H1 (cell line): ENCODE measurements around the gene LIMK2. TPM values are rescaled to one million over a fixed set of nuclear protein-coding genes. Genes with fewer than 3 reads are reported as not detected.

Source experiments
- CTCF ChIA-PET: fragments of 300-600 bp; sonication (Branson Sonifier 250); formaldehyde crosslinking; loops from one replicate; lab custom pipeline; 2021; ENCODE audit not compliant: partially characterized antibody; lab: Charles Lee
- POLR2A ChIA-PET: fragments of 300-600 bp; sonication (Branson Sonifier 250); formaldehyde crosslinking; loops from one replicate; lab custom pipeline; 2021; ENCODE audit warnings: inconsistent platforms; ENCODE audit not compliant: partially characterized antibody; lab: Charles Lee
- DNase-seq, 2 experiments: peaks; one replicate each; pipeline versions ENCODE4 v3.0.0 to v3.0.0-alpha.2; 2010 to 2022; ENCODE audit warnings: low spot score in 2 of 2, low read depth in 1 of 2, mixed read lengths in 1 of 2
- FAIRE-seq: peaks from 2 replicates; lab custom pipeline; 2011; peaks lifted over from hg19 to GRCh38; lab: Jason Lieb, UNC
- H2AFZ ChIP-seq: 2 replicates; pipeline ENCODE4 v1.8.1; 2012; ENCODE audit warnings: low read length, inconsistent platforms
- H2AK5ac ChIP-seq: 2 replicates; pipeline ENCODE4 v1.6.1; 2013; ENCODE audit warnings: low read depth, low read length
- H2BK120ac ChIP-seq: replicated peaks from 2 replicates; pipeline ENCODE3; 2013; ENCODE audit warnings: low read depth, low read length, inconsistent platforms
- H2BK12ac ChIP-seq: 2 replicates; pipeline ENCODE4 v1.6.1; 2013; ENCODE audit warnings: low read depth, low read length
- H2BK15ac ChIP-seq: 2 replicates; pipeline ENCODE4 v1.6.1; 2013; ENCODE audit warnings: low read length
- H2BK20ac ChIP-seq: 2 replicates; pipeline ENCODE4 v1.6.1; 2013; ENCODE audit warnings: low read length
- H2BK5ac ChIP-seq: 2 replicates; pipeline ENCODE4 v1.6.1; 2013; ENCODE audit warnings: low read depth, low read length
- H3K14ac ChIP-seq: 2 replicates; pipeline ENCODE4 v1.6.1; 2013; ENCODE audit warnings: inconsistent platforms; ENCODE audit not compliant: insufficient read length
- H3K18ac ChIP-seq: 2 replicates; pipeline ENCODE4 v1.6.1; 2013; ENCODE audit warnings: low read length; ENCODE audit errors: extremely low read depth
- H3K23ac ChIP-seq: 2 replicates; pipeline ENCODE4 v1.6.1; 2013; ENCODE audit warnings: inconsistent platforms; ENCODE audit not compliant: insufficient read length
- H3K23me2 ChIP-seq: 2 replicates; pipeline ENCODE4 v1.6.1; 2013; ENCODE audit warnings: low read depth, low read length
- H3K27ac ChIP-seq: 2 replicates; pipeline ENCODE4 v1.6.1; 2011; ENCODE audit warnings: low read depth, low read length, inconsistent platforms
- H3K27me3 ChIP-seq, 4 experiments: replicated peaks in 1 of 4; 1 replicate in 1 of 4; 2 replicates in 3 of 4; pipeline versions ENCODE4 v1.6.1 to v1.8.1; 2011 to 2013; ENCODE audit warnings: low read length in 3 of 4, mild to moderate bottlenecking in 3 of 4, inconsistent platforms in 2 of 4, mixed read lengths in 2 of 4, moderate library complexity in 1 of 4; ENCODE audit not compliant: control insufficient read depth in 3 of 4, insufficient read depth in 3 of 4; ENCODE audit errors: extremely low read depth in 1 of 4
- H3K36me3 ChIP-seq, 4 experiments: 2 replicates each; pipeline versions ENCODE4 v1.6.1 to v1.8.1; 2011 to 2013; ENCODE audit warnings: mild to moderate bottlenecking in 4 of 4, low read length in 3 of 4, moderate library complexity in 2 of 4, control low read depth in 1 of 4, inconsistent platforms in 1 of 4; ENCODE audit not compliant: insufficient read depth in 4 of 4, control insufficient read depth in 2 of 4
- H3K4ac ChIP-seq: replicated peaks from 2 replicates; pipeline ENCODE3; 2013; ENCODE audit warnings: low read length, low read depth, mixed read lengths, inconsistent platforms; ENCODE audit not compliant: insufficient read length
- H3K4me1 ChIP-seq, 4 experiments: replicated peaks in 1 of 4; 1 replicate in 1 of 4; 2 replicates in 3 of 4; pipeline versions ENCODE4 v1.6.1 to v1.8.1; 2011 to 2013; ENCODE audit warnings: low read length in 3 of 4, inconsistent platforms in 2 of 4, mixed read lengths in 1 of 4; ENCODE audit not compliant: insufficient read depth in 4 of 4, control insufficient read depth in 3 of 4
- H3K4me2 ChIP-seq, 2 experiments: 2 replicates each; pipeline versions ENCODE4 v1.6.1 to v1.8.1; 2011 to 2013; ENCODE audit warnings: low read depth in 2 of 2, low read length in 2 of 2, control low read depth in 1 of 2, inconsistent platforms in 1 of 2, mild to moderate bottlenecking in 1 of 2; ENCODE audit not compliant: insufficient read depth in 1 of 2
- H3K4me3 ChIP-seq, 4 experiments: fragments of 200-600, 300-600 bp in 1 of 4; sonication (generic), shearing (Covaris generic), sonication (Bioruptor Twin) in 1 of 4; 2 replicates each; pipeline versions ENCODE4 v1.5.1 to v1.8.1; 2011 to 2016; ENCODE audit warnings: low read length in 4 of 4, low read depth in 3 of 4, control low read depth in 2 of 4, inconsistent platforms in 2 of 4, mild to moderate bottlenecking in 2 of 4, mixed read lengths in 1 of 4, moderate library complexity in 1 of 4; ENCODE audit not compliant: insufficient read depth in 2 of 4; ENCODE audit errors: extremely low read depth in 1 of 4
- H3K56ac ChIP-seq: replicated peaks from 2 replicates; pipeline ENCODE3; 2013; ENCODE audit warnings: low read depth, mild to moderate bottlenecking, mixed read lengths, low read length, inconsistent platforms; ENCODE audit not compliant: insufficient read length
- H3K79me1 ChIP-seq: 2 replicates; pipeline ENCODE4 v1.6.1; 2013; ENCODE audit warnings: low read depth, low read length, control low read depth
- H3K79me2 ChIP-seq, 2 experiments: 2 replicates each; pipeline versions ENCODE4 v1.6.1 to v1.8.1; 2012 to 2013; ENCODE audit warnings: low read length in 2 of 2, mild to moderate bottlenecking in 2 of 2, inconsistent platforms in 1 of 2; ENCODE audit not compliant: insufficient read depth in 2 of 2, control insufficient read depth in 1 of 2
- H3K9ac ChIP-seq, 4 experiments: replicated peaks in 1 of 4; 1 replicate in 1 of 4; 2 replicates in 3 of 4; pipeline versions ENCODE4 v1.6.1 to v1.8.1; 2011 to 2013; ENCODE audit warnings: low read depth in 3 of 4, low read length in 3 of 4, control low read depth in 2 of 4, mild to moderate bottlenecking in 2 of 4, moderate library complexity in 2 of 4, inconsistent platforms in 1 of 4; ENCODE audit errors: extremely low read depth in 1 of 4
- H3K9me3 ChIP-seq, 2 experiments: 2 replicates each; pipeline versions ENCODE4 v1.6.1 to v1.8.1; 2012 to 2013; ENCODE audit warnings: mild to moderate bottlenecking in 2 of 2, moderate library complexity in 2 of 2, control low read depth in 1 of 2, inconsistent platforms in 1 of 2, low read depth in 1 of 2, low read length in 1 of 2, mixed read lengths in 1 of 2; ENCODE audit not compliant: insufficient read depth in 2 of 2
- H4K20me1 ChIP-seq, 2 experiments: replicated peaks in 1 of 2; 2 replicates each; pipeline versions ENCODE3 to v1.8.1; 2011 to 2013; ENCODE audit warnings: inconsistent platforms in 2 of 2, low read length in 2 of 2, mild to moderate bottlenecking in 1 of 2; ENCODE audit not compliant: insufficient read depth in 2 of 2, control insufficient read depth in 1 of 2
- H4K5ac ChIP-seq: 2 replicates; pipeline ENCODE4 v1.6.1; 2013; ENCODE audit warnings: low read length, low read depth, mixed read lengths, inconsistent platforms; ENCODE audit not compliant: insufficient read length
- H4K8ac ChIP-seq: 2 replicates; pipeline ENCODE4 v1.8.0; 2013; ENCODE audit warnings: mild to moderate bottlenecking, moderate library complexity, low read length, inconsistent platforms; ENCODE audit not compliant: insufficient read depth; ENCODE audit errors: extremely low read depth
- H4K91ac ChIP-seq: replicated peaks from 2 replicates; pipeline ENCODE3; 2013; ENCODE audit warnings: low read length, mixed read lengths, inconsistent platforms; ENCODE audit not compliant: insufficient read length
- CEBPB ChIP-seq: IDR thresholded peaks from 2 replicates; pipeline ENCODE4 v1.6.1; 2012; ENCODE audit warnings: low read depth, low read length
- CHD1 ChIP-seq: IDR thresholded peaks from 2 replicates; pipeline ENCODE4 v1.6.1; 2012; ENCODE audit warnings: low read depth, low read length, improper control_type of control experiment
- EZH2 ChIP-seq: fragments of 200-600 bp; sonication (generic); IDR thresholded peaks from 2 replicates; pipeline ENCODE4 v1.7.1; 2012; ENCODE audit warnings: low read depth, mild to moderate bottlenecking, moderate library complexity, low read length, inconsistent platforms; ENCODE audit not compliant: severe bottlenecking
- NANOG ChIP-seq: IDR thresholded peaks from 2 replicates; pipeline ENCODE4 v1.6.1; 2011; ENCODE audit warnings: low read length, low read depth, mild to moderate bottlenecking, inconsistent platforms; ENCODE audit not compliant: insufficient read depth, poor library complexity, severe bottlenecking
- POU5F1 ChIP-seq: IDR thresholded peaks from 2 replicates; pipeline ENCODE4 v1.6.1; 2011; ENCODE audit warnings: low read depth, mild to moderate bottlenecking, low read length, moderate library complexity
- RAD21 ChIP-seq, 2 experiments: IDR thresholded peaks in 1 of 2; conservative IDR thresholded peaks in 1 of 2; 2 replicates each; pipeline ENCODE4 v1.6.1; 2011; ENCODE audit warnings: low read depth in 2 of 2, low read length in 2 of 2, improper control_type of control experiment in 1 of 2, inconsistent platforms in 1 of 2, mild to moderate bottlenecking in 1 of 2, moderate library complexity in 1 of 2
- SAP30 ChIP-seq: fragments of 300-600 bp; sonication (generic); IDR thresholded peaks from 2 replicates; pipeline ENCODE4 v1.7.1; 2012; ENCODE audit warnings: low read length, moderate library complexity, mild to moderate bottlenecking, inconsistent platforms; ENCODE audit not compliant: insufficient read depth, insufficient replicate concordance
- SUZ12 ChIP-seq: fragments of 200-600 bp; sonication (generic); IDR thresholded peaks from 2 replicates; pipeline ENCODE4 v1.6.1; 2012; ENCODE audit warnings: mild to moderate bottlenecking, inconsistent platforms, low read length, moderate library complexity, mixed read lengths
- TCF12 ChIP-seq: IDR thresholded peaks from 2 replicates; pipeline ENCODE4 v1.6.1; 2011; ENCODE audit warnings: low read depth, mild to moderate bottlenecking, low read length
- YY1 ChIP-seq: IDR thresholded peaks from 2 replicates; pipeline ENCODE4 v1.6.1; 2011; ENCODE audit warnings: low read depth, mild to moderate bottlenecking, low read length
- ZNF274 ChIP-seq: IDR thresholded peaks from 2 replicates; pipeline ENCODE4 v1.7.0; 2012; ENCODE audit warnings: low read length, borderline replicate concordance; ENCODE audit errors: extremely low read depth
- WGBS, 2 experiments: shearing (Covaris generic) in 1 of 2; methylation state at CpG; one replicate each; pipeline versions ENCODE4 v1.1.6 to v1.1.7; 2013 to 2015; ENCODE audit warnings: low lambda C conversion rate in 2 of 2, mixed read lengths in 2 of 2, inconsistent platforms in 1 of 2, low coverage in 1 of 2, missing lambda C conversion rate in 1 of 2; ENCODE audit not compliant: insufficient replicate concordance in 2 of 2, insufficient coverage in 1 of 2, insufficient read length in 1 of 2; ENCODE audit errors: extremely low coverage in 1 of 2, missing lambda C conversion rate in 1 of 2; 5-methylcytosine and 5-hydroxymethylcytosine counted together
- polyA plus RNA-seq, 7 experiments: library from polyadenylated mRNA; depleted of rRNA in 3 of 7; stranded (reverse) in 5 of 7; unstranded in 2 of 7; fragments of >200 nt in 5 of 7; fragments of 200-250 nt in 2 of 7; gene quantifications; 1 replicate in 5 of 7; 2 replicates in 1 of 7; 4 replicates in 1 of 7; pipeline versions ENCODE4 v1.2.1 to v1.2.3, GENCODE V29; 2011 to 2013; ENCODE audit warnings: missing spikeins in 2 of 7, mixed read lengths in 2 of 7
- total RNA-seq: library from RNA; stranded (reverse); fragmentation: NEBNext Ultra II Directional; extraction: Animal tissue kit (Norgen Biotek cat#: 25700); gene quantifications from 2 replicates; pipeline ENCODE4 v1.2.1, GENCODE V29; 2021
- TF ChIP-seq, protein P1 (sequence below): IDR thresholded peaks from 2 replicates; pipeline ENCODE4 v1.6.1; 2012; ENCODE audit warnings: low read length, inconsistent platforms

The LIMK2 gene
- total and polyA plus RNA-seq, 2 of the 8 experiments (the other 6 are each of a cell fraction or from before 2014, with no cell fraction given): 13.2 to 37.6 TPM

DNA sequence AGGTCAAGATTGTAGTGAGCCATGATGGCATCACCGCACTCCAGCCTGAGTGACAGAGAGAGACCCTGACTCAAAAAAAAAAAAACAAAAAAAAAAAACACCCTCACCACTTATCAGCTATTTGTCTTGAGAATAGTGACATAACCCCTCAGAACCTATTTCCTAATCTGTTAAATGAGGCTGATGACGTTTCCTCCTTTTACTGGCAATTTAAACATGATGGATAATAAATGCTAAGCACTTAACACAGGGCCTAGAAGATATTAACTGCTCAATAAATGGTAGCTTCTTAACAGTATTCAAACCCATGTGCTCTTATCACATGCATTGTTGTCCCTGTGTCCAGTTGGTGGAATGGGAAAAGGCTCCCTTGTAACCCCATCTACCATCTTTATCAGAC lies 34.6 kb downstream of the LIMK2 start:
- no peak overlapping the region for H3K56ac ChIP-seq
- H2BK12ac ChIP-seq: no peak overlapping the region
- 95% methylated on average over 2 of the region's 2 CpGs; no CpG with 5 or more reads in 1 of the 2 experiments for WGBS, 2 experiments
- no peaks in the 10 kb centered on the region for H3K79me2 ChIP-seq
- H3K79me1 ChIP-seq: 0 out of 2 replicates have a peak, but pooled peaks cover 2% of the 10 kb centered on the region
- POLR2A ChIA-PET: interaction anchor here (1.7 kb wide), 1 partner anchor 15 kb away, joined by 5 read pairs; no protein-coding TSS in a partner anchor
- no peaks in the 10 kb centered on the region for H3K23me2 ChIP-seq
- H3K9ac ChIP-seq: no peak overlapping the region
- H2AFZ ChIP-seq: no peak overlapping the region
- H3K9me3 ChIP-seq: no peaks in the 10 kb centered on the region
- no peak for TF ChIP-seq SAP30
- no peak for TF ChIP-seq POU5F1
- TF ChIP-seq, protein P1, sequence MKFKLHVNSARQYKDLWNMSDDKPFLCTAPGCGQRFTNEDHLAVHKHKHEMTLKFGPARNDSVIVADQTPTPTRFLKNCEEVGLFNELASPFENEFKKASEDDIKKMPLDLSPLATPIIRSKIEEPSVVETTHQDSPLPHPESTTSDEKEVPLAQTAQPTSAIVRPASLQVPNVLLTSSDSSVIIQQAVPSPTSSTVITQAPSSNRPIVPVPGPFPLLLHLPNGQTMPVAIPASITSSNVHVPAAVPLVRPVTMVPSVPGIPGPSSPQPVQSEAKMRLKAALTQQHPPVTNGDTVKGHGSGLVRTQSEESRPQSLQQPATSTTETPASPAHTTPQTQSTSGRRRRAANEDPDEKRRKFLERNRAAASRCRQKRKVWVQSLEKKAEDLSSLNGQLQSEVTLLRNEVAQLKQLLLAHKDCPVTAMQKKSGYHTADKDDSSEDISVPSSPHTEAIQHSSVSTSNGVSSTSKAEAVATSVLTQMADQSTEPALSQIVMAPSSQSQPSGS: no peak
- TF ChIP-seq RAD21 (IDR thresholded peaks at IDR 0.05 in 1 of 2, conservative IDR thresholded peaks at IDR 0.05 in 1 of 2; ENCODE audit: low read depth in 2 of 2, low read length in 2 of 2): no peak
- TF ChIP-seq CHD1: no peak
- TF ChIP-seq ZNF274: no peak
- TF ChIP-seq TCF12: no peak
- TF ChIP-seq EZH2: no peak
- TF ChIP-seq SUZ12: no peak
- TF ChIP-seq NANOG: no peak
- no peak for TF ChIP-seq CEBPB
- no peak for TF ChIP-seq YY1
- CTCF ChIA-PET: interaction anchor here (0.6 to 3.4 kb wide), 6 partner anchors 15 to 98 kb away, joined by 3 to 26 read pairs (median 5); partner anchors contain the start of gene PIK3IP1
- FAIRE-seq (no peak), DNase-seq (no peak)
- no peak overlapping the region for H4K91ac ChIP-seq
- no peaks in the 10 kb centered on the region for H3K27me3 ChIP-seq
- H3K4ac ChIP-seq: no peak overlapping the region
- H2AK5ac ChIP-seq: no peak overlapping the region
- H2BK15ac ChIP-seq: no peak overlapping the region
- H3K36me3 ChIP-seq: no peaks in the 10 kb centered on the region
- H4K20me1 ChIP-seq: peaks cover 2 to 6% of the 10 kb centered on the region in 2 experiments
- no peak overlapping the region for H2BK120ac ChIP-seq
- H3K18ac ChIP-seq: no peak overlapping the region
- H3K27ac ChIP-seq: no peak overlapping the region
- no peak overlapping the region for H2BK20ac ChIP-seq
- no peak overlapping the region for H3K4me3 ChIP-seq
- H3K4me2 ChIP-seq: no peak overlapping the region; a peak in 1 of 4 replicates
- no peak overlapping the region for H3K14ac ChIP-seq
- H3K4me1 ChIP-seq: peaks cover 8 to 16% (median 12%) of the 10 kb centered on the region in 4 experiments
- no peak overlapping the region for H2BK5ac ChIP-seq
- H4K5ac ChIP-seq: no peak overlapping the region
- no peak overlapping the region for H3K23ac ChIP-seq
- H4K8ac ChIP-seq: no peak overlapping the region; the same call in 1 of the 2 replicates
